CD1c-positive myeloid dendritic cell (primary cell): ENCODE data around the gene MPV17L2.

Experiments used
- DNase-seq: peaks from one replicate; pipeline ENCODE4 v3.0.0-alpha.2; 2016; ENCODE audit errors: extremely low spot score

The MPV17L2 gene

GRCh38 chr19:18218159-18218558 lies 25.1 kb downstream of the MPV17L2 start:
- no peak for DNase-seq

- no peak for DNase-seq
Observed at GRCh38 chr19:18218600-18218999, 25.6 kb downstream of the MPV17L2 start.

- no peak for DNase-seq
Observed at GRCh38 chr19:18219911-18220631, 27.1 kb downstream of the MPV17L2 start.

- DNase-seq = no peak
Observed at GRCh38 chr19:18220632-18221275, 27.7 kb downstream of the MPV17L2 start.

GRCh38 chr19:18221815-18222725 lies 29.1 kb downstream of the MPV17L2 start:
- no peak for DNase-seq

- peak; percentile 39 for DNase-seq
Observed at GRCh38 chr19:18223860-18224524, 31.0 kb downstream of the MPV17L2 start.

GRCh38 chr19:18224525-18225354 lies 31.7 kb downstream of the MPV17L2 start:
- DNase-seq = peak; percentile 98

GRCh38 chr19:18225355-18225701 lies 32.3 kb downstream of the MPV17L2 start:
- no peak for DNase-seq

GRCh38 chr19:18225702-18226468 lies 32.9 kb downstream of the MPV17L2 start, which contains the start of gene PDE4C:
Gene PDE4C, minus strand, starts transcription at chr19:18226438. Its CDS starts 23 bp downstream, at chr19:18226415.
- DNase-seq = no peak

GRCh38 chr19:18226956-18227780 lies 34.1 kb downstream of the MPV17L2 start:
- no peak for DNase-seq

- DNase-seq = no peak
Observed at GRCh38 chr19:18227781-18228271, 34.8 kb downstream of the MPV17L2 start.

GRCh38 chr19:18229474-18229873 lies 36.5 kb downstream of the MPV17L2 start:
- DNase-seq = no peak

- no peak for DNase-seq
Observed at GRCh38 chr19:18229915-18230314, 36.9 kb downstream of the MPV17L2 start.

- peak; percentile 67 for DNase-seq
Observed at GRCh38 chr19:18230941-18231734, 38.1 kb downstream of the MPV17L2 start.

GRCh38 chr19:18231775-18232174 lies 38.8 kb downstream of the MPV17L2 start:
- DNase-seq = peak; percentile 47

- peak; percentile 25 for DNase-seq
Observed at GRCh38 chr19:18232540-18233223, 39.7 kb downstream of the MPV17L2 start.

GRCh38 chr19:18233224-18233825 lies 40.3 kb downstream of the MPV17L2 start:
- DNase-seq = peak; percentile 64
